ENCODE measurements around the gene FUT8. TPM values are rescaled to one million over a fixed set of nuclear protein-coding genes. Genes with fewer than 3 reads are reported as not detected.
A peak's percentile ranks its signal among the peaks of the same experiment; 100 is the strongest.
"Not testable (repeated sequence)": the region's sequence is repeated elsewhere in the genome, so short reads cannot be mapped to it uniquely, and the experiment has no call there.

The FUT8 gene
- total RNA-seq, 1 donor from 2014 or later = 131 TPM

DNA sequence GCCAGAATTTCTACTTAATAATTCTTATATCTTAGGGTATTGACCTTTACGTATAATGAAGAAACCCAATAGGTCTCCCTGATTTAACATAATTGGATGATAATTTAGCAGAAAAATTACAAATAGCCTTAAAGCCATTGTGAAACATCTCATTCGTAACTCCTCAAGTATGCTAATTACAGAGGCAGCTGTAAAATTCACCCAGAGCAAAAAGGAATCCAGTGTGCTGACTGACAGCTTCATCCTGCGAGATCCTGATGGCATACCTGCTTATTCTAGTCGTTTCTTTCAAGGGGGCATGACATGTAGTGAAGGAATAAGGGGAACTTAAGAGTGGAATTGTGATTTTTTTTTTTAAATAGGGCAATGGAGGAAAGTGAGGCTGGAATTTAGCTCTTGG is 291.5 kb downstream of the FUT8 start:
- Histone ChIP-seq H3K27me3 (no peaks in the 10 kb centered on the region), H3K4me2 (no peak overlapping the region), H4K20me1 (ENCODE audit: low read depth) (no peaks in the 10 kb centered on the region), H3K27ac (no peak overlapping the region), H3F3A (ENCODE audit: low read depth) (no peaks in the 10 kb centered on the region), H3K4me1 (no peaks in the 10 kb centered on the region), H2AFZ (replicated peaks) (no peak overlapping the region), H3K79me2 (ENCODE audit: low read depth) (no peaks in the 10 kb centered on the region), H3K4me3 (no peak overlapping the region), H3K36me3 (no peaks in the 10 kb centered on the region), H3K9ac (no peak overlapping the region), H3K9me3 (ENCODE audit: low read depth) (no peaks in the 10 kb centered on the region)
- TF ChIP-seq, protein P1, sequence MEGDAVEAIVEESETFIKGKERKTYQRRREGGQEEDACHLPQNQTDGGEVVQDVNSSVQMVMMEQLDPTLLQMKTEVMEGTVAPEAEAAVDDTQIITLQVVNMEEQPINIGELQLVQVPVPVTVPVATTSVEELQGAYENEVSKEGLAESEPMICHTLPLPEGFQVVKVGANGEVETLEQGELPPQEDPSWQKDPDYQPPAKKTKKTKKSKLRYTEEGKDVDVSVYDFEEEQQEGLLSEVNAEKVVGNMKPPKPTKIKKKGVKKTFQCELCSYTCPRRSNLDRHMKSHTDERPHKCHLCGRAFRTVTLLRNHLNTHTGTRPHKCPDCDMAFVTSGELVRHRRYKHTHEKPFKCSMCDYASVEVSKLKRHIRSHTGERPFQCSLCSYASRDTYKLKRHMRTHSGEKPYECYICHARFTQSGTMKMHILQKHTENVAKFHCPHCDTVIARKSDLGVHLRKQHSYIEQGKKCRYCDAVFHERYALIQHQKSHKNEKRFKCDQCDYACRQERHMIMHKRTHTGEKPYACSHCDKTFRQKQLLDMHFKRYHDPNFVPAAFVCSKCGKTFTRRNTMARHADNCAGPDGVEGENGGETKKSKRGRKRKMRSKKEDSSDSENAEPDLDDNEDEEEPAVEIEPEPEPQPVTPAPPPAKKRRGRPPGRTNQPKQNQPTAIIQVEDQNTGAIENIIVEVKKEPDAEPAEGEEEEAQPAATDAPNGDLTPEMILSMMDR (IDR thresholded peaks at IDR 0.05) = no peak
- TF ChIP-seq EZH2 (IDR thresholded peaks at IDR 0.05) (no peak), EZH2phosphoT487 (IDR thresholded peaks at IDR 0.05) (no peak)
- H3K36me3 Mint-ChIP-seq = peaks cover 5% of the 10 kb centered on the region
- no peak overlapping the region for H3K27ac Mint-ChIP-seq
- no peak overlapping the region for H3K4me3 Mint-ChIP-seq
- DNase-seq (ENCODE audit: low spot score) = no peak
- no peaks in the 10 kb centered on the region for H3K4me1 Mint-ChIP-seq
- H3K9me3 Mint-ChIP-seq = peaks cover 10% of the 10 kb centered on the region
- H3K27me3 Mint-ChIP-seq (ENCODE audit: insufficient read depth, low read depth) = no peaks in the 10 kb centered on the region

DNA sequence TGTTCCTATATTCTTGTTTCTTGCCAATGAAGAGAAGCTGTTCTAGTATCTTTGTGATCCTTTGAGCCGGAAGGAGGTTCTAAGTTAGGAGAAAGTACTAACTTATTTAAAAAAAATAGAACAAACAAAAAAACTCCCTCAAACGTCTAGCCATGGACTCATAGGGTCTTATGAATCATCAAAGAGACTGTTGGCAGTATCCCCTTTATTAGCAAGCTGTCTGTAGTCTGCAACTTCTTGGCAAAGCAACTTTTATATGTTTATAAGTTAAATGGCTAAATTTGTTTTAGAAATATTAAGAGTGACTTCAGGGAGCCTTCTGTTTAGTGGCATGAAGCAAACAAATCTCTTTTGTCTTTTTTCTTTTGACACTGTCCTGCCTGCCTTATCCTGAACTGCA is 291.9 kb downstream of the FUT8 start:
- Histone ChIP-seq H3K9ac (no peak overlapping the region), H3K36me3 (no peaks in the 10 kb centered on the region), H3F3A (ENCODE audit: low read depth) (no peaks in the 10 kb centered on the region), H3K27me3 (no peaks in the 10 kb centered on the region), H3K4me1 (no peaks in the 10 kb centered on the region), H3K4me2 (no peak overlapping the region), H4K20me1 (ENCODE audit: low read depth) (no peaks in the 10 kb centered on the region), H3K4me3 (no peak overlapping the region), H3K79me2 (ENCODE audit: low read depth) (no peaks in the 10 kb centered on the region), H3K27ac (no peak overlapping the region), H2AFZ (replicated peaks) (no peak overlapping the region), H3K9me3 (ENCODE audit: low read depth) (no peaks in the 10 kb centered on the region)
- Mint-ChIP-seq H3K27me3 (ENCODE audit: insufficient read depth, low read depth) (no peaks in the 10 kb centered on the region), H3K36me3 (peaks cover 5% of the 10 kb centered on the region), H3K4me3 (no peak overlapping the region), H3K27ac (peak overlapping the region; percentile 48), H3K4me1 (no peaks in the 10 kb centered on the region), H3K9me3 (peaks cover 10% of the 10 kb centered on the region)
- DNase-seq (ENCODE audit: low spot score) = no peak
- TF ChIP-seq EZH2phosphoT487 (IDR thresholded peaks at IDR 0.05) (no peak), EZH2 (IDR thresholded peaks at IDR 0.05) (no peak)
- TF ChIP-seq, protein P1 (IDR thresholded peaks at IDR 0.05) = no peak

DNA sequence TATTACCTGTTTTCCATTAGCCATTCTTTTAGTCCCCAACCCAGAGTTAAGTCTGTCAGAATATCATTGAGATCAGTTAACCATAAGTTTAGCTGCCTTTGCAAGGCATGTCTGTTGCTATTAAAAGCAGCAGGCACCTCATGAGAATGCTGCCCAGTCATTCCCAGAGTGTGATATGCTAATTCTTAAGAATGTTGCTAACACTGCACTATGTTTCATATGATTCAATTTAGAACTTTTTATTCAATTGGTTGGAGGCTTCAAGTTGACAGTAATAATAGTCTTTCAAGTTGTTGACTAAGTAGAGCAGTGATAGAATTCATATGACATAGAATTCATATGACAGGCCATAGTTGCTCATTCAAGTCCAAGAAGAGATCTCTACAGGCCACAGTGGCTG is 292.3 kb downstream of the FUT8 start:
- no peak overlapping the region for H3K4me3 Mint-ChIP-seq
- H3K27ac Mint-ChIP-seq = peak overlapping the region; percentile 48
- Histone ChIP-seq H4K20me1 (ENCODE audit: low read depth) (no peaks in the 10 kb centered on the region), H3K27ac (no peak overlapping the region), H2AFZ (replicated peaks) (no peak overlapping the region), H3K9ac (no peak overlapping the region), H3K4me1 (no peaks in the 10 kb centered on the region), H3K4me2 (no peak overlapping the region), H3K9me3 (ENCODE audit: low read depth) (no peaks in the 10 kb centered on the region), H3K27me3 (no peaks in the 10 kb centered on the region), H3K79me2 (ENCODE audit: low read depth) (no peaks in the 10 kb centered on the region), H3K36me3 (no peaks in the 10 kb centered on the region), H3F3A (ENCODE audit: low read depth) (no peaks in the 10 kb centered on the region), H3K4me3 (no peak overlapping the region)
- peaks cover 5% of the 10 kb centered on the region for H3K36me3 Mint-ChIP-seq
- TF ChIP-seq EZH2 (IDR thresholded peaks at IDR 0.05) = no peak
- H3K27me3 Mint-ChIP-seq (ENCODE audit: insufficient read depth, low read depth) = no peaks in the 10 kb centered on the region
- no peaks in the 10 kb centered on the region for H3K4me1 Mint-ChIP-seq
- DNase-seq (ENCODE audit: low spot score) = no peak
- peaks cover 10% of the 10 kb centered on the region for H3K9me3 Mint-ChIP-seq

- Mint-ChIP-seq H3K9me3 (peaks cover 17% of the 10 kb centered on the region), H3K4me3 (no peak overlapping the region), H3K4me1 (no peaks in the 10 kb centered on the region), H3K36me3 (peaks cover 10% of the 10 kb centered on the region), H3K27ac (no peak overlapping the region), H3K27me3 (ENCODE audit: insufficient read depth, low read depth) (no peaks in the 10 kb centered on the region)
- H3K9me3 ChIP-seq (ENCODE audit: low read depth) = peaks cover under 1% of the 10 kb centered on the region
- DNase-seq (ENCODE audit: low spot score) = no peak
- H3K4me2 ChIP-seq = no peak overlapping the region
- no peaks in the 10 kb centered on the region for H3K79me2 ChIP-seq (ENCODE audit: low read depth)
- no peaks in the 10 kb centered on the region for H3K27me3 ChIP-seq
- H3K27ac ChIP-seq = no peak overlapping the region
- H4K20me1 ChIP-seq (ENCODE audit: low read depth) = no peaks in the 10 kb centered on the region
- no peak for TF ChIP-seq EZH2 (IDR thresholded peaks at IDR 0.05)
- TF ChIP-seq, protein P1 (IDR thresholded peaks at IDR 0.05) = no peak
- no peak for TF ChIP-seq EZH2phosphoT487 (IDR thresholded peaks at IDR 0.05)
- peaks cover 4% of the 10 kb centered on the region for H3K36me3 ChIP-seq
- H3F3A ChIP-seq (ENCODE audit: low read depth) = no peaks in the 10 kb centered on the region
- no peak overlapping the region for H2AFZ ChIP-seq (replicated peaks)
- no peak overlapping the region for H3K4me3 ChIP-seq
- no peak overlapping the region for H3K9ac ChIP-seq
- H3K4me1 ChIP-seq = no peaks in the 10 kb centered on the region
These were observed 297.0 kb downstream of the FUT8 start for GRCh38 chr14:65709576-65709975.

DNA sequence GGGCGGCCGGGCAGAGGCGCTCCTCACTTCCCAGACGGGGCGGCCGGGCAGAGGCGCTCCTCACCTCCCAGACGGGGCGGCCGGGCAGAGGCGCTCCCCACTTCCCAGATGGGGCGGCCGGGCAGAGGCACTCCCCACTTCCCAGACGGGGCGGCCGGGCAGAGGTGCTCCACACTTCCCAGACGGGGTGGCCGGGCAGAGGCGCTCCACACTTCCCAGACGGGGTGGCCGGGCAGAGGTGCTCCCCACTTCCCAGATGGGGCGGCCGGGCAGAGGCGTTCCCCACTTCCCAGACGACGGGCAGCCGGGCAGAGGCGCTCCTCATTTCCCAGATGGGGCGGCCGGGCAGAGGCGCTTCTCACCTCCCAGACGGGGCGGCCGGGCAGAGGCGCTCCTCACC is 304.3 kb downstream of the FUT8 start:
- not testable (repeated sequence) for DNase-seq (ENCODE audit: low spot score); H3K27me3 Mint-ChIP-seq (ENCODE audit: insufficient read depth, low read depth); H3K27ac ChIP-seq; H3K4me3 ChIP-seq; H3K9ac ChIP-seq; H3K27ac Mint-ChIP-seq; H3K27me3 ChIP-seq; H3F3A ChIP-seq (ENCODE audit: low read depth); H3K4me1 ChIP-seq; H4K20me1 ChIP-seq (ENCODE audit: low read depth); H3K4me2 ChIP-seq; H3K4me1 Mint-ChIP-seq; H2AFZ ChIP-seq (replicated peaks); H3K79me2 ChIP-seq (ENCODE audit: low read depth); H3K4me3 Mint-ChIP-seq
- peaks cover 17% of the 10 kb centered on the region for H3K36me3 ChIP-seq
- Mint-ChIP-seq H3K9me3 (peaks cover 44% of the 10 kb centered on the region), H3K36me3 (peaks cover 20% of the 10 kb centered on the region)
- H3K9me3 ChIP-seq (ENCODE audit: low read depth) = peaks cover 35% of the 10 kb centered on the region

GRCh38 chr14:65717384-65717915 is 304.9 kb downstream of the FUT8 start:
- H3K4me1 ChIP-seq; H3K27me3 ChIP-seq; H3F3A ChIP-seq (ENCODE audit: low read depth); H3K79me2 ChIP-seq (ENCODE audit: low read depth); H3K4me3 ChIP-seq; H3K27ac Mint-ChIP-seq; H3K9ac ChIP-seq; H3K4me3 Mint-ChIP-seq; H2AFZ ChIP-seq (replicated peaks); H3K27ac ChIP-seq; H3K4me2 ChIP-seq; H4K20me1 ChIP-seq (ENCODE audit: low read depth); H3K4me1 Mint-ChIP-seq; H3K27me3 Mint-ChIP-seq (ENCODE audit: insufficient read depth, low read depth); DNase-seq (ENCODE audit: low spot score): not testable (repeated sequence)
- peaks cover 17% of the 10 kb centered on the region for H3K36me3 ChIP-seq
- H3K36me3 Mint-ChIP-seq = peaks cover 22% of the 10 kb centered on the region
- H3K9me3 ChIP-seq (ENCODE audit: low read depth) = peaks cover 35% of the 10 kb centered on the region
- peaks cover 44% of the 10 kb centered on the region for H3K9me3 Mint-ChIP-seq

All from neural progenitor cell (in vitro differentiated cells).